Neural progenitor cell (in vitro differentiated cells): Measurements from ENCODE around the gene EVC2.

Source experiments
- EZH2 ChIP-seq: fragments of 200-600 bp; sonication (generic); IDR thresholded peaks from 2 replicates; pipeline ENCODE4 v1.6.1; 2017; ENCODE audit warnings: antibody characterized with exemption, mild to moderate bottlenecking, moderate library complexity
- TF ChIP-seq, protein P1 (sequence below): fragments of 200-600 bp; sonication (generic); IDR thresholded peaks from 2 replicates; pipeline ENCODE4 v1.5.1; 2017; ENCODE audit warnings: antibody characterized with exemption, mild to moderate bottlenecking

GRCh38 chr4:5700459-5700858 lies 7.9 kb downstream of the EVC2 start:
- TF ChIP-seq, protein P1, sequence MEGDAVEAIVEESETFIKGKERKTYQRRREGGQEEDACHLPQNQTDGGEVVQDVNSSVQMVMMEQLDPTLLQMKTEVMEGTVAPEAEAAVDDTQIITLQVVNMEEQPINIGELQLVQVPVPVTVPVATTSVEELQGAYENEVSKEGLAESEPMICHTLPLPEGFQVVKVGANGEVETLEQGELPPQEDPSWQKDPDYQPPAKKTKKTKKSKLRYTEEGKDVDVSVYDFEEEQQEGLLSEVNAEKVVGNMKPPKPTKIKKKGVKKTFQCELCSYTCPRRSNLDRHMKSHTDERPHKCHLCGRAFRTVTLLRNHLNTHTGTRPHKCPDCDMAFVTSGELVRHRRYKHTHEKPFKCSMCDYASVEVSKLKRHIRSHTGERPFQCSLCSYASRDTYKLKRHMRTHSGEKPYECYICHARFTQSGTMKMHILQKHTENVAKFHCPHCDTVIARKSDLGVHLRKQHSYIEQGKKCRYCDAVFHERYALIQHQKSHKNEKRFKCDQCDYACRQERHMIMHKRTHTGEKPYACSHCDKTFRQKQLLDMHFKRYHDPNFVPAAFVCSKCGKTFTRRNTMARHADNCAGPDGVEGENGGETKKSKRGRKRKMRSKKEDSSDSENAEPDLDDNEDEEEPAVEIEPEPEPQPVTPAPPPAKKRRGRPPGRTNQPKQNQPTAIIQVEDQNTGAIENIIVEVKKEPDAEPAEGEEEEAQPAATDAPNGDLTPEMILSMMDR, result no peak
- TF ChIP-seq EZH2, result no peak
